ENCODE results near the gene CYBA. TPM values are rescaled to one million over a fixed set of nuclear protein-coding genes. Genes with fewer than 3 reads are reported as not detected.

CYBA gene
- total and polyA plus RNA-seq, 10 of the 15 experiments (the other 5 are each of a cell fraction or from before 2014, with no cell fraction given): 0.55 to 598 (median 258) TPM

DNA sequence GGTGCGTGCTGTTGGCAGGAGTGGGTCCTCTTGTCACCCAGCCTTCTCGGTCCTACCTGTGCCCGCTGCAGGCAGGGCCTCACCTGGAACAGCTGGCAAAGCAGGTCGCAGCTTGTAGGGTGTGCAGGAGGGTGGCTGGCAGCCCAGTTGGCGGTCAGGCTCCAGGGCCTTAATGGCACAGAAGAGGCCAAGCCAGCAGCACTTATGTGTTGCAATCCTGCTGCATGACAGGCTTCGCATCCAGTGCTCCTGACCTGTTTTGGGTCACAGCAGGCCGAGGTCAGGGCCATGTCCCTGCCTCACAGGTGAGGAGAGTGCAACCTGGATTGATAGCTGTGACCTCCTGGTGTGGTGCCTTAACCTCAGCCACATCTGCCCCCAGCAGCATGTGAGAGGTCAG, 48.8 kb downstream of the CYBA start:
- RAD21 ChIA-PET (ENCODE audit: unreplicated experiment): no interaction called here
- no peak overlapping the region for H2AFZ ChIP-seq (ENCODE audit: control insufficient read depth, low read depth, low read length)
- no peak overlapping the region for H3K4me2 ChIP-seq (ENCODE audit: control insufficient read depth, insufficient read depth)
- no peaks in the 10 kb centered on the region; the same call in 1 of the 2 replicates for H3K4me1 ChIP-seq (ENCODE audit: control insufficient read depth, insufficient read depth, low read length)
- no peaks in the 10 kb centered on the region for H3K27me3 ChIP-seq (replicated peaks in 1 of 2; ENCODE audit: control insufficient read depth in 2 of 2, insufficient read depth in 2 of 2, low read length in 1 of 2)
- ATAC-seq (no peak), DNase-seq (ENCODE audit: low read depth, low spot score) (no peak), FAIRE-seq (no peak)
- no peak overlapping the region for H3K9ac ChIP-seq (ENCODE audit: control insufficient read depth, insufficient read depth, low read length)
- intact Hi-C loops (cut with micrococcal nuclease; ENCODE audit: unreplicated experiment): no loop called here
- 96% methylated on average over 7 of the region's 7 CpGs for WGBS (ENCODE audit: insufficient coverage, insufficient replicate concordance, low lambda C conversion rate, missing lambda C conversion rate)
- H3K4me3 ChIP-seq: no peak overlapping the region
- no peak for TF ChIP-seq TCF12 (IDR thresholded peaks at IDR 0.05; ENCODE audit: low read depth, low read length)
- no peak for TF ChIP-seq HDAC2 (IDR thresholded peaks at IDR 0.05)
- TF ChIP-seq CBX3 (IDR thresholded peaks at IDR 0.05; ENCODE audit: borderline replicate concordance, low read depth): no peak
- TF ChIP-seq BMI1 (IDR thresholded peaks at IDR 0.05; ENCODE audit: borderline replicate concordance): no peak
- no peak for TF ChIP-seq CTCF (IDR thresholded peaks at IDR 0.05 in 2 of 3, conservative IDR thresholded peaks at IDR 0.05 in 1 of 3; ENCODE audit: control insufficient read depth in 2 of 3, extremely low read depth in 1 of 3, insufficient read depth in 1 of 3, low read depth in 3 of 3, low read length in 3 of 3)
- no peak for TF ChIP-seq ZNF274 (IDR thresholded peaks at IDR 0.05; ENCODE audit: insufficient read depth, insufficient read length)
- SMC1A ChIA-PET (ENCODE audit: uncharacterized antibody, unreplicated experiment): no interaction called here
- H3K9me3 ChIP-seq (replicated peaks; ENCODE audit: control insufficient read depth, insufficient read depth, low read length): no peaks in the 10 kb centered on the region
- no TSS peak for BruUV-seq (replicated peaks)
- no peak overlapping the region for H3K27ac ChIP-seq (ENCODE audit: control insufficient read depth, insufficient read depth)
- peaks cover 32 to 46% of the 10 kb centered on the region in 2 experiments for H3K36me3 ChIP-seq (ENCODE audit: control insufficient read depth in 2 of 2, insufficient read depth in 2 of 2, low read length in 1 of 2)
- no peaks in the 10 kb centered on the region for H4K20me1 ChIP-seq (ENCODE audit: control insufficient read depth, insufficient read depth)
- H3K79me2 ChIP-seq (ENCODE audit: control insufficient read depth, insufficient read depth, low read length): no peaks in the 10 kb centered on the region
- POLR2A ChIA-PET: interaction anchor here (0.6 kb wide), 1 partner anchor 73 kb away, joined by 4 read pairs; no protein-coding TSS in a partner anchor
- in situ Hi-C loops (cut with MboI): no loop called here
- CTCF ChIA-PET: no interaction called here

Measured in GM12878 (cell line).